ENCODE measurements around the gene SH3BGR. TPM values are rescaled to one million over a fixed set of nuclear protein-coding genes. Genes with fewer than 3 reads are reported as not detected.

Gene SH3BGR
- total RNA-seq, 6 donors from 2014 or later: 3.9 to 25.1 (median 4.4) TPM; not detected in 2

DNA sequence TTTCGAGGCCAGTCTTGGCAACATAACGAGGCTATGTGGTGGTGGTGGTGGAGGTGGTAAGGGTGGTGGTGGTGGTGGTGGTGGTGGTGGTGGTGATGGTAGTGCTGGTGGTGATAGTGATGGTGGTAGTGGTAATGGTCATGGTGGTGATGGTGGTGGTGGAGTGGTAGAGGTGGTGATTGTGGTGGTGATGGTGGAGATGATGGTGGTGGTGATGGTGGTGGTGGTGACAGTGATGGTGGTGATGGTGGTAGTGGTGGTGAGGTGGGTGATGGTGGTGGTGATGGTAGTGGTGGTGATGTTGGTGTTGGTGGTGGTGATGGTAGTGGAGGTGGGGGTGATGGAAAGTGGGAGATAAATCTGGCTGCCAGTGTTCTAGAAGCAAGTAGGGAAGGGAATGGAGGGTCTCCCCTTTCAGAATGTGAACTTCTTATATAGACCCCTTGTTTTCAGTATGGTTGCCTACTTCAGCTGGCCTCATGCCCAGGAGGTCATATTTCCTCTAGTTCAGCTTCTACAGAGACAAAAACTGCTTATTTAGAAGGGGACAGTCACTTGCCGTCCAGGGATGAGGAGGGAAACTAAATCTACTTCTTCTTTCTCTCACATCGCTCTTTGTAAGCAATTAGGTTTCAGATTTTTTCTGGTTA is 27.5 kb downstream of the SH3BGR start:
- no peaks in the 10 kb centered on the region for H3K36me3 ChIP-seq
- no peak for ATAC-seq (ENCODE audit: low FRiP score in 2 of 2)
- 77 to 80% methylated on average over 4 of the region's 4 CpGs for WGBS, 2 donors
- no peaks in the 10 kb centered on the region for H3K4me1 ChIP-seq
- H3K27me3 ChIP-seq: no peaks in the 10 kb centered on the region
- TF ChIP-seq POLR2A (IDR thresholded peaks at IDR 0.05) (no peak), POLR2AphosphoS5 (IDR thresholded peaks at IDR 0.05) (no peak), EP300 (IDR thresholded peaks at IDR 0.05) (no peak)
- H3K9me3 ChIP-seq: no peaks in the 10 kb centered on the region
- no peak for DNase-seq
- H3K27ac ChIP-seq: no peak overlapping the region
- no peak overlapping the region for H3K4me3 ChIP-seq

DNA sequence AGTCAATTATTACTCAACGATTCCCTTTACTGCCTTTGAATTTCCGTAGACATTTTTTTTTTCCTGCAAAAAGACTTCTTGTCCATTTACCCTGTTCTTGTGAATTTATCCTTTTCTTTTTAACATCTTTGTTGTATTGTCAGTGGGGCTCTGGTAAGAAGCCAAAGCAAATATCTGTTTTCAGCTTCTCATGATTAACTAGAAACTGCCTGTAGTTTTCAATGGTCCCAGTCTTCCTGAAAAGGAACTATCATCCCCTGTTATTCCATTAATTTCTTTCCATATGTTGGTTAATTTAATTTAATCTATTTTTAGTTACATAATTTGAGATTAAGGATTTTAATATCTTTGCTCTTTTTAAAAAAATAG is 28.0 kb downstream of the SH3BGR start:
- H3K27me3 ChIP-seq: no peaks in the 10 kb centered on the region
- TF ChIP-seq POLR2AphosphoS5 (IDR thresholded peaks at IDR 0.05) (no peak), POLR2A (IDR thresholded peaks at IDR 0.05) (no peak), EP300 (IDR thresholded peaks at IDR 0.05) (no peak)
- TF ChIP-seq, protein P1, sequence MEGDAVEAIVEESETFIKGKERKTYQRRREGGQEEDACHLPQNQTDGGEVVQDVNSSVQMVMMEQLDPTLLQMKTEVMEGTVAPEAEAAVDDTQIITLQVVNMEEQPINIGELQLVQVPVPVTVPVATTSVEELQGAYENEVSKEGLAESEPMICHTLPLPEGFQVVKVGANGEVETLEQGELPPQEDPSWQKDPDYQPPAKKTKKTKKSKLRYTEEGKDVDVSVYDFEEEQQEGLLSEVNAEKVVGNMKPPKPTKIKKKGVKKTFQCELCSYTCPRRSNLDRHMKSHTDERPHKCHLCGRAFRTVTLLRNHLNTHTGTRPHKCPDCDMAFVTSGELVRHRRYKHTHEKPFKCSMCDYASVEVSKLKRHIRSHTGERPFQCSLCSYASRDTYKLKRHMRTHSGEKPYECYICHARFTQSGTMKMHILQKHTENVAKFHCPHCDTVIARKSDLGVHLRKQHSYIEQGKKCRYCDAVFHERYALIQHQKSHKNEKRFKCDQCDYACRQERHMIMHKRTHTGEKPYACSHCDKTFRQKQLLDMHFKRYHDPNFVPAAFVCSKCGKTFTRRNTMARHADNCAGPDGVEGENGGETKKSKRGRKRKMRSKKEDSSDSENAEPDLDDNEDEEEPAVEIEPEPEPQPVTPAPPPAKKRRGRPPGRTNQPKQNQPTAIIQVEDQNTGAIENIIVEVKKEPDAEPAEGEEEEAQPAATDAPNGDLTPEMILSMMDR (IDR thresholded peaks at IDR 0.05): no peak
- H3K4me1 ChIP-seq: no peaks in the 10 kb centered on the region
- DNase-seq (no peak), ATAC-seq (ENCODE audit: low FRiP score in 2 of 2) (no peak)
- no peaks in the 10 kb centered on the region for H3K9me3 ChIP-seq
- no peak overlapping the region for H3K27ac ChIP-seq
- WGBS, 2 donors: 34 to 61% methylated on average over 2 of the region's 2 CpGs
- no peak overlapping the region for H3K4me3 ChIP-seq
- H3K36me3 ChIP-seq: no peaks in the 10 kb centered on the region

DNA sequence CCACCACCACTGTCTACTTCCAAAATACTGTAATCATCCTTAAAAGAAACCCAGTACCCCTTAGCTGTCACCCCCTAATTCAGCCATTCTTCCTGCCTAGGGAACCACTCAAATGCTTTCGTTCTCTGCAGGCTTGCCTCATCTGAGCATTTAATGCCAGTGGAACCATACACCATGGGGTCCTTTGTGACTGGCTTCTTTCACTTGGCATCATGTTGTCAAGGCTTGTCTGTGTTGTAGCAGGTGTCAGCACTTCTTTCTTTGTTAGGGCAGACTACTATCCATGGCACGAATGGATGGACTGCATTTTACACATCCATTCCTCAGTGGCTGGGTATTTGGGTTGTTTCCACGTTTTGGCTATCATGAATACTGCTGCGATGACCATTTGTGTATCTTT is 28.5 kb downstream of the SH3BGR start:
- Histone ChIP-seq H3K36me3 (no peaks in the 10 kb centered on the region), H3K4me1 (no peaks in the 10 kb centered on the region), H3K9me3 (no peaks in the 10 kb centered on the region), H3K27me3 (no peaks in the 10 kb centered on the region), H3K27ac (no peak overlapping the region), H3K4me3 (no peak overlapping the region)
- ATAC-seq (ENCODE audit: low FRiP score in 2 of 2): no peak
- WGBS, 2 donors: 91 to 94% methylated on average over 4 of the region's 4 CpGs
- no peak for DNase-seq
- no peak for TF ChIP-seq POLR2A (IDR thresholded peaks at IDR 0.05)
- TF ChIP-seq, protein P1 (IDR thresholded peaks at IDR 0.05): no peak
- no peak for TF ChIP-seq EP300 (IDR thresholded peaks at IDR 0.05)
- no peak for TF ChIP-seq POLR2AphosphoS5 (IDR thresholded peaks at IDR 0.05)

DNA sequence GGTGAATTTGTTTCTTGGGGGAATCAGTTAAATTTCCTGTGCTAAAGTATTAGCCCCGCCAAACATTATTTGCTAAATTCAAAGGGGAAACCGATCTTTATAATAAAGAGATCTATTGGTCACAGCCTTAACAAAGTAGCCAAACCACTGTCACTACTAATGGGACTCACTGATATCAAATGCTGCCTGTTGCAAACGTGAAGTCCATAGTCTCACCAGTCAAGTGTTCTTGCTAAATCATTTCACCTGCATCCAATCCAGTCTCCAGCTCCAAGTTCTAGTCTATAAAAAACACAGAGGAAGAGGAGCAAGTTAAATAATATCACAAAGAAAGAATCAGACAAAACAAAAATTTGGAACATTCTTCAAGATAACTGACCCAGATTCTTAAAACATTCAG is 30.1 kb downstream of the SH3BGR start:
- H3K4me3 ChIP-seq: no peak overlapping the region
- WGBS, 2 donors: 84 to 86% methylated on average over 3 of the region's 3 CpGs
- no peaks in the 10 kb centered on the region for H3K36me3 ChIP-seq
- H3K27ac ChIP-seq: no peak overlapping the region
- TF ChIP-seq, protein P1 (IDR thresholded peaks at IDR 0.05): no peak
- no peak for TF ChIP-seq POLR2AphosphoS5 (IDR thresholded peaks at IDR 0.05)
- no peak for TF ChIP-seq POLR2A (IDR thresholded peaks at IDR 0.05)
- no peak for TF ChIP-seq EP300 (IDR thresholded peaks at IDR 0.05)
- DNase-seq (no peak), ATAC-seq (ENCODE audit: low FRiP score in 2 of 2) (no peak)
- H3K4me1 ChIP-seq: no peaks in the 10 kb centered on the region
- H3K27me3 ChIP-seq: no peaks in the 10 kb centered on the region
- no peaks in the 10 kb centered on the region for H3K9me3 ChIP-seq

DNA sequence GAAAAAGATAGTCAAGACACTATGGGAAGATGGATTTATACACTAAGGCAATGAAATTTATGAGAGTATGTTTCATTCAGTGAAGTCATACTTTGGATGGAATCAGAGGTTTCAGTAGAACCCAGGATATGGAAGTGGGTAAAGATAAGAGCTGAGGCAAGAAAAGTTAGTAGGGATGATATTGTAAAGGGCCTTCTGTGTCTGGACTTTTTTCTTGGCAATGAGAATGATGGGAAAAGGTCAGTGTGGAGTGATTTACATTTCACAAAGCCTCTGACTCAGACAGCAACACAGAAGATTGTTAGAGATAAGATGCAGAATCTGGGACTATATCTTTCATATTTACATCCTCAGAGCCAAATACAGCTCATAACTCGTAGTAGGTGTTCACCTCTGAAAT is 32.1 kb downstream of the SH3BGR start:
- TF ChIP-seq POLR2AphosphoS5 (IDR thresholded peaks at IDR 0.05) (no peak), EP300 (IDR thresholded peaks at IDR 0.05) (no peak), POLR2A (IDR thresholded peaks at IDR 0.05) (no peak)
- TF ChIP-seq, protein P1 (IDR thresholded peaks at IDR 0.05): no peak
- Histone ChIP-seq H3K36me3 (no peaks in the 10 kb centered on the region), H3K27me3 (no peaks in the 10 kb centered on the region), H3K4me1 (no peaks in the 10 kb centered on the region), H3K4me3 (no peak overlapping the region), H3K9me3 (no peaks in the 10 kb centered on the region), H3K27ac (no peak overlapping the region)
- 53 to 80% methylated on average over 1 of the region's 1 CpG for WGBS, 2 donors
- DNase-seq (no peak), ATAC-seq (ENCODE audit: low FRiP score in 2 of 2) (no peak)

All from upper lobe of left lung (tissue), 6 donors.